ENCODE results near the gene PEAR1. TPM values are rescaled to one million over a fixed set of nuclear protein-coding genes. Genes with fewer than 3 reads are reported as not detected.

The PEAR1 gene
- total and polyA plus RNA-seq, 2 of the 8 experiments (the other 6 are each of a cell fraction or from before 2014, with no cell fraction given): 0.63 to 0.71 TPM

DNA sequence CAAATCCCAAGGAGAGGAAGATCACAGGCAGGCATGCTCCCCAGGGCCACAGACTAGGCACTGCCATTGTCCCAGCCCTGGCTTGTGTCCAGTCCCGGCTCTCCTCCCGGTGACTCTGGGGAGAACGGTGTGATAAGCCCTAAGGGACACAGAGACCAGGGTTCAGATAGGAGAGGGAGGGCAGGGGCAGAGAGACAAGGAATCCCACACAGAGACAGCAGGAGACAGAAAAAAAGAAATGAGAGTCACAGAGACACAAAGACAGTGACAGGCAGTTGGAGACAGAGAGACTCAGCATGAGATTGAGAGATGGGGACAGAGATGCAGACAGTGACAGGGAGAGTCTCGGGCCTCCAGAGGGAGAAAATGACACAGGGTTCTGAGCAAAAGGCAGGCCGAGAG is 35.0 kb upstream of the PEAR1 start:
- H3K14ac ChIP-seq (ENCODE audit: insufficient read length): no peak overlapping the region
- H2BK5ac ChIP-seq (ENCODE audit: low read depth, low read length): no peak overlapping the region
- peaks cover 50 to 84% (median 77%) of the 10 kb centered on the region in 4 experiments for H3K27me3 ChIP-seq (replicated peaks in 1 of 4; ENCODE audit: control insufficient read depth in 3 of 4, extremely low read depth in 1 of 4, insufficient read depth in 3 of 4, low read length in 3 of 4)
- H2AK5ac ChIP-seq (ENCODE audit: low read depth, low read length): no peak overlapping the region
- no peak overlapping the region for H2BK15ac ChIP-seq (ENCODE audit: low read length)
- peaks cover 1 to 8% of the 10 kb centered on the region in 2 experiments for H4K20me1 ChIP-seq (replicated peaks in 1 of 2; ENCODE audit: control insufficient read depth in 1 of 2, insufficient read depth in 2 of 2, low read length in 2 of 2)
- ChIA-PET CTCF (ENCODE audit: partially characterized antibody) (interaction anchor here (0.8 to 25.2 kb wide), 21 partner anchors 8 to 209 kb away, joined by 3 to 719 read pairs (median 7); partner anchors contain the start of genes CRABP2, LRRC71, PEAR1 and SH2D2A), POLR2A (ENCODE audit: partially characterized antibody) (interaction anchor here (0.7 to 2.4 kb wide), 4 partner anchors 10 to 168 kb away, joined by 3 to 6 read pairs (median 4); no protein-coding TSS in a partner anchor)
- H3K79me2 ChIP-seq (ENCODE audit: control insufficient read depth in 1 of 2, insufficient read depth in 2 of 2, low read length in 2 of 2): no peaks in the 10 kb centered on the region
- H3K4me1 ChIP-seq (replicated peaks in 1 of 4; ENCODE audit: control insufficient read depth in 3 of 4, insufficient read depth in 4 of 4, low read length in 3 of 4): peaks cover 0 to 15% (median 9%) of the 10 kb centered on the region in 4 experiments; a peak in 6 of 7 replicates
- no peak overlapping the region for H2BK12ac ChIP-seq (ENCODE audit: low read depth, low read length)
- H3K4me3 ChIP-seq (ENCODE audit: extremely low read depth in 1 of 4, insufficient read depth in 2 of 4, low read depth in 3 of 4, low read length in 4 of 4): peak overlapping the region; percentile 3 to 62 (median 16); a peak in 5 of 8 replicates
- no peak overlapping the region for H2AFZ ChIP-seq (ENCODE audit: low read length)
- H3K4ac ChIP-seq (replicated peaks; ENCODE audit: insufficient read length, low read depth, low read length): no peak overlapping the region
- peak overlapping the region; percentile 73 to 94 for H3K4me2 ChIP-seq (ENCODE audit: insufficient read depth in 1 of 2, low read depth in 2 of 2, low read length in 2 of 2)
- WGBS, 2 experiments (ENCODE audit: extremely low coverage in 1 of 2, insufficient coverage in 1 of 2, insufficient read length in 1 of 2, insufficient replicate concordance in 2 of 2, low coverage in 1 of 2, low lambda C conversion rate in 2 of 2, missing lambda C conversion rate in 1 of 2): 35% methylated on average over 3 of the region's 5 CpGs; no CpG with 5 or more reads in 1 of the 2 experiments
- H2BK20ac ChIP-seq (ENCODE audit: low read length): no peak overlapping the region
- H3K56ac ChIP-seq (replicated peaks; ENCODE audit: insufficient read length, low read depth, low read length): no peak overlapping the region
- no peaks in the 10 kb centered on the region for H3K79me1 ChIP-seq (ENCODE audit: low read depth, low read length)
- H4K5ac ChIP-seq (ENCODE audit: insufficient read length, low read depth, low read length): no peak overlapping the region
- H4K91ac ChIP-seq (replicated peaks; ENCODE audit: insufficient read length, low read length): no peak overlapping the region
- H3K27ac ChIP-seq (ENCODE audit: low read depth, low read length): no peak overlapping the region
- no peak overlapping the region for H4K8ac ChIP-seq (ENCODE audit: extremely low read depth, insufficient read depth, low read length)
- no peak overlapping the region for H3K9ac ChIP-seq (replicated peaks in 1 of 4; ENCODE audit: extremely low read depth in 1 of 4, low read depth in 3 of 4, low read length in 3 of 4)
- DNase-seq (ENCODE audit: low read depth in 1 of 2, low spot score in 2 of 2): no peak
- H2BK120ac ChIP-seq (replicated peaks; ENCODE audit: low read depth, low read length): no peak overlapping the region
- no peak overlapping the region for H3K23ac ChIP-seq (ENCODE audit: insufficient read length)
- no peak overlapping the region for H3K18ac ChIP-seq (ENCODE audit: extremely low read depth, low read length)
- FAIRE-seq: no peak
- H3K23me2 ChIP-seq (ENCODE audit: low read depth, low read length): peaks cover 19% of the 10 kb centered on the region; the same call in 1 of the 2 replicates
- no peaks in the 10 kb centered on the region for H3K9me3 ChIP-seq (ENCODE audit: insufficient read depth in 2 of 2, low read depth in 1 of 2, low read length in 1 of 2)
- peaks cover 0 to 2% (median 0%) of the 10 kb centered on the region in 4 experiments; a peak in 1 of 8 replicates for H3K36me3 ChIP-seq (ENCODE audit: control insufficient read depth in 2 of 4, insufficient read depth in 4 of 4, low read length in 3 of 4)
- no peak for TF ChIP-seq SAP30 (IDR thresholded peaks at IDR 0.05; ENCODE audit: insufficient read depth, insufficient replicate concordance, low read length)
- TF ChIP-seq, protein P1, sequence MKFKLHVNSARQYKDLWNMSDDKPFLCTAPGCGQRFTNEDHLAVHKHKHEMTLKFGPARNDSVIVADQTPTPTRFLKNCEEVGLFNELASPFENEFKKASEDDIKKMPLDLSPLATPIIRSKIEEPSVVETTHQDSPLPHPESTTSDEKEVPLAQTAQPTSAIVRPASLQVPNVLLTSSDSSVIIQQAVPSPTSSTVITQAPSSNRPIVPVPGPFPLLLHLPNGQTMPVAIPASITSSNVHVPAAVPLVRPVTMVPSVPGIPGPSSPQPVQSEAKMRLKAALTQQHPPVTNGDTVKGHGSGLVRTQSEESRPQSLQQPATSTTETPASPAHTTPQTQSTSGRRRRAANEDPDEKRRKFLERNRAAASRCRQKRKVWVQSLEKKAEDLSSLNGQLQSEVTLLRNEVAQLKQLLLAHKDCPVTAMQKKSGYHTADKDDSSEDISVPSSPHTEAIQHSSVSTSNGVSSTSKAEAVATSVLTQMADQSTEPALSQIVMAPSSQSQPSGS (IDR thresholded peaks at IDR 0.05; ENCODE audit: low read length): no peak
- no peak for TF ChIP-seq NANOG (IDR thresholded peaks at IDR 0.05; ENCODE audit: insufficient read depth, low read depth, low read length, poor library complexity, severe bottlenecking)
- TF ChIP-seq KDM4A (IDR thresholded peaks at IDR 0.05; ENCODE audit: low read depth, low read length, severe bottlenecking): no peak
- TF ChIP-seq, protein P2, sequence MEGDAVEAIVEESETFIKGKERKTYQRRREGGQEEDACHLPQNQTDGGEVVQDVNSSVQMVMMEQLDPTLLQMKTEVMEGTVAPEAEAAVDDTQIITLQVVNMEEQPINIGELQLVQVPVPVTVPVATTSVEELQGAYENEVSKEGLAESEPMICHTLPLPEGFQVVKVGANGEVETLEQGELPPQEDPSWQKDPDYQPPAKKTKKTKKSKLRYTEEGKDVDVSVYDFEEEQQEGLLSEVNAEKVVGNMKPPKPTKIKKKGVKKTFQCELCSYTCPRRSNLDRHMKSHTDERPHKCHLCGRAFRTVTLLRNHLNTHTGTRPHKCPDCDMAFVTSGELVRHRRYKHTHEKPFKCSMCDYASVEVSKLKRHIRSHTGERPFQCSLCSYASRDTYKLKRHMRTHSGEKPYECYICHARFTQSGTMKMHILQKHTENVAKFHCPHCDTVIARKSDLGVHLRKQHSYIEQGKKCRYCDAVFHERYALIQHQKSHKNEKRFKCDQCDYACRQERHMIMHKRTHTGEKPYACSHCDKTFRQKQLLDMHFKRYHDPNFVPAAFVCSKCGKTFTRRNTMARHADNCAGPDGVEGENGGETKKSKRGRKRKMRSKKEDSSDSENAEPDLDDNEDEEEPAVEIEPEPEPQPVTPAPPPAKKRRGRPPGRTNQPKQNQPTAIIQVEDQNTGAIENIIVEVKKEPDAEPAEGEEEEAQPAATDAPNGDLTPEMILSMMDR (IDR thresholded peaks at IDR 0.05; ENCODE audit: control extremely low read depth in 1 of 3, insufficient read depth in 1 of 3, low read depth in 1 of 3, low read length in 3 of 3): no peak
- no peak for TF ChIP-seq TEAD4 (IDR thresholded peaks at IDR 0.05; ENCODE audit: low read depth, low read length)
- no peak for TF ChIP-seq EP300 (IDR thresholded peaks at IDR 0.05; ENCODE audit: borderline replicate concordance in 1 of 2, low read depth in 2 of 2, low read length in 2 of 2)
- TF ChIP-seq RXRA (IDR thresholded peaks at IDR 0.05; ENCODE audit: insufficient read depth, low read depth, low read length): no peak
